GM21717 (cell line): ENCODE results near the gene ZSWIM4.
"Not testable (repeated sequence)": the region's sequence is repeated elsewhere in the genome, so short reads cannot be mapped to it uniquely, and the experiment has no call there.

Experiments used
- ATAC-seq: cut with Tn5 transposase; IDR thresholded peaks from one replicate; pipeline ENCODE4 v1.9.1; 2021; ENCODE audit warnings: mild to moderate bottlenecking, moderate library complexity; ENCODE audit not compliant: unreplicated experiment

The ZSWIM4 gene

DNA sequence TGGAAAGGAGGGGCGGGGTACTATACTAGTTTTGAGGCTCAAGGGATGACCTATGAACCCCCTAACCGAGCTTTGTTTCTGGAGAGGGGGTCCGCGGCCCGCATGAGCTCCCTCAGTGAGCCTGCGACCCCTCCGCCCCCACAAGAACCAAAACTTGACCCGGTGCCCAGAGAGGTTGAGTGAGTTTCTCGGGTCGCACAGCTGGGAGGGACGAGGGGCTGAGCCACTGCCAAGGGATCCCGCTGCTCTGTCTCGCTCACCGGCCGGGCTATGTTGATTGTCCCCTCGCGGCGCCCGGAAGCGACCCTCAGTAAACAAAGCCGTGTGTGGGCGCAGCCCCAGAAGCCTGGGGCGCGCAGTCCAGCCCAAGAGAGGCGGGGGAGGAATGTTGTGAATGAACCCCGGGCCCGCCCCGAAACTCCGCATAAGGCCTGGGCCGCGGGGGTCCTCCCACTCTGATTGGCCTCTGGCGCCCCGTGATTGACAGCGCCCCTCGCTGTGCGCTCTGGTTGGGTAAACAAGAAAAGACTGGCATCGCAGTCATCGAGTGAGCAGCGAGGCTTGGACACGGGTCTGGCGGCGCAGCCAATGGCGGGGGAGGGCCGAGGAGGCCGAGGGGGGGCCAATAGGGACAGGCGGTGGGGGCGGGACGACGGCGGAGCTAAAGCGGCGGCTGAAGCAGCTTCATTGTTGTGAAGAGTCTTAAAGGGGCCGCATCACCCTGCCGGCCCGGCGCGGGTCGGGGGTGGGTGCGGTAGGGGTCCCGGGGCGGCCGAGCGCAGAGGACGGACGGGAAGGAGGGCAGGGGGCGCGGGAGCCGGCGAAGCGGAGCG is at the start of gene ZSWIM4:
Gene ZSWIM4 (plus strand): TSS at position 687 of the 833 bp plus-strand sequence. CDS start 206 bp downstream, outside the sequence.
- peak; percentile 91 for ATAC-seq

DNA sequence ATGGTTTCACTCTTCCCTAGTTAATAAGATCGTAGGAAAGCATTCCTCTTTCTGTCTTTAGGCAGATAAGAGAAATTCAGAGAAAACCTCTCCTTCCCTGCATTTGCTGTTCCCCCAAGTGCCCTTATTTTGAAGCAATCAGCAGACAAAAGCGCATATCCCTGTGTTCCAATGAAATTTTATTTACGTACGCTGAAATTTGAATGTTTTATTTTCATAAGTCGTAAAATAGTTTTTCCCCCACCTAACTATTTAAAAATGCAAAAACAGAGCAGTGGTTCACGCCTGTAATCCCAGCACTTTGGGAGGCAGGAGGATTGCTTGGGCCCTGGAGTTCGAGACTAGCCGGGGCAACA is 48.2 kb upstream of the ZSWIM4 start:
- no peak for ATAC-seq

DNA sequence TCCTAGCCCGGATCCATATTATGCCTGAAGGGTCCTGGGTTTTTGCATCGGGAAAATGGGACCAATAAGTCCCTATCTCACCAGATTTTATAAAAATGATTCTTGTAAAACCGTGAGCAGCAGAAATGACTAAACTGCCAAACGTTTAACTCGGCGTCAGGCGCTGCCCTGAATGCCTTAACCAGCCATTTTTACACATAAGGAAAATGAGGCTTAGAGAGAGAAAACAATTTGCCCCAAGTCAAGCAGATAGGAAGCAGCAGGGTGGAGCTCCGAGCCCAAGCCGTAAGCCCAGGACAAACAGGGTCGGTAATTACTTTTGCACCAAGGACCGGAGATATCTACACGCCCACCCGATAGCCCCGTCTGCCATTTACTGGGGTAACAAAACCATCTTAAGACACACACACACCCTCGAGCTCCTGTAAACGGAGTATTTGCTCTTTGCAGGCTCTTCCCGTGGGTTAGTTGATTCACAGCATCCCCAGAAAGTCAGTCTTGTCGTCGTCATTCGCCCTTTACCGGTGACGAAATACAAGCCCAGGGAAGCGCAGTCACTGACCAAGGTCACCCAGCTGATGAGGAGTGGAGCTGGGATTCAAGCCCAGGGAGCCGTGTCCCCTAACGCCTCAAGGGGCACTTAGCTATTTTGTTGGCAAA is 46.9 kb upstream of the ZSWIM4 start:
- ATAC-seq = no peak

DNA sequence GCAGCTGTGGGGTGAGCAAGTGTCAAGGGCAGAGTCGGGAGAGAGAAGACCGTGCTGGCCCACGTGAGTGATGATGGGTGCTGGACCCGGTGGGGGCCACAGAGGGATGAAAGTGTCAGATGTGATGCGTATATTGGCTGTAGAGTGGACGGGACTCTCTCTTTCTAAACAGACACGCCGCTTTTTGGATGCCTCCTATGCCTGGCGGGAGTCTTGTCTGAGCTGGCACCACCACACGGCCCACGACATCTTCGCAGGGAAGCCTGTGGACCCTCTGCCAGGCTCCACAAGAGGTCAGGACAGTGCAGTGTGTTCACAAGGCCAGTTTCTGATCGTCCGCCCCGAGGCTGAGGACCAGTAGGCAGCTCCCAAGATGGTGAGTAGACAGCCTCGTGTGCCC is 43.8 kb upstream of the ZSWIM4 start:
- no peak for ATAC-seq

DNA sequence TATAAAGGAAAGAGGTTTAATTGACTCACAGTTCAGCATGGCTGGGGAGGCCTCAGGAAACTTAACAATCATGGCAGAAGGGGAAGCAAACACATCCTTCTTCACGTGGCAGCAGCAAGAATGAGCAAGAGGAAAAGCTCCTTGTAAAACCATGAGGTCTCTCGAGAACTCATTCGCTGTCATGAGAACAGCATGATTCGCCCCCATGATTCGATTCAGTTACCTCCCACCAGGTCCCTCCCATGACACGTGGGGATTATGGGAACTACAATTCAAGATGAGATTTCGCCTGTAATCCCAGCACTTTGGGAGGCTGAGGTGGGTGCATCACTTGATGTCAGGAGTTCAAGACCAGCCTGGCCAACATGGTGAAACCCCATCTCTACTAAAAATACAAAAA is 41.6 kb upstream of the ZSWIM4 start:
- ATAC-seq = not testable (repeated sequence)

DNA sequence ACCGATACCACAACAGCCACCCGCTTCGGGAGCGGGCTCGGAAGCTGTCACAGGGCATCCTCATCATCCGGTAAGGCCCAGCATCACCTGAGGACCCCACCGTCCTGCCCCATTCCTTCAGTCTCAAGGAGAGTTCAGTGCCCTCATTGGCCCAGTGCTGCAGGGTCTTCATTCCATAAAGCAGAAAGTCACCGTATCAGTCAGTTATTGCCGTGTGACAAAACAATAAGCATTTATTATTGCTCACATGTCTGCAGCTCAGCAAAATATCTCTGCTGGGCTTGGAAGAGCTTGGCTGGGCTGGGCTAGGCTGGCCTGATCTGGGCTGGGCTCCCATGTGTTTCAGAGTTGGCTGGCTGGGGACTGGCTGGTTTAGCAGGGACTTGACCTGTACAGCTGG is 39.0 kb upstream of the ZSWIM4 start:
- no peak for ATAC-seq

DNA sequence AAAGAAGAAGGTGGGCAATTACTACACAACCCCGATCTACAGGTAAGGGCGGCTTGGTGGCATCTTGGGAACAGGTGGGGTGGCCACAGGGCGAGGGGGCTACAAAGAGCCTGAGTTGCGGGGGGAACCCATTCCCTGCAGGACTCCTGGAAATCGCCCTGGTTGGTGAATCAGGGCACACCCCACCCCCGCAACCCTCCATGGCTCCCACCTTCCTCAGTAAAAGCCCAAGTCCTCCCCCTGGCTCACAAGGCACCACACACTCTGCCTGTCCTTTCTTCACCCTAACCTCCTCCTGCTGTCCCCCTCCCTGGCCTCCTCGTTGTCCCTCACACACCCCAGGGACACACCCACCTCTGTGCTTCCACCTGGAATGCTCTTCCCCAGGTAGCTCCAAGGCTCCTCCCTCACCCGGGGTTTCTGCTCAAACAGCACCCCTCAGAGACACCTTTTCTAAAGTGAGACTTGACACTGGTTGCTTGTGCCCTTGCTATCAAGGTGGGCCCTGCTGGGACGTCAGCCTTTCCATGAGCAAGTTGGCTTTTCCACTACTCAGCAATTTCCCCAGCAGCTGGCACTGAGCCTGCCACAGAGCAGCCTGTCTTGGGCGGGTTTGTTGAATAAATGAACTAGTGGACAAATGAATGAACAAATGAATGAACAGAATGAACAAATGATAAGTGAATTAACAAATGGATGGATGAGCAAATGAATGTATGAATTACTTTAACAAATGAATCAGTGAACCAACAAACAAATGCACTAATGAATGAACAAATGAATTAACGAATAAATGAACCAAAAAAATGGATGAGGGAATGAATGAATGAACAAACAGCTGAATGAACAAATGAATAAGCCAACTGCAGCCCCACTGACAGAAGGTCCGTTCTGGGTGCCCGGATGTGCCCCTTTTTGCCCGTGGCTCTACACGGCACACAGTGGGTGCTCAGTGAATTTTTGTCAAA is 37.2 kb upstream of the ZSWIM4 start:
- no peak for ATAC-seq

DNA sequence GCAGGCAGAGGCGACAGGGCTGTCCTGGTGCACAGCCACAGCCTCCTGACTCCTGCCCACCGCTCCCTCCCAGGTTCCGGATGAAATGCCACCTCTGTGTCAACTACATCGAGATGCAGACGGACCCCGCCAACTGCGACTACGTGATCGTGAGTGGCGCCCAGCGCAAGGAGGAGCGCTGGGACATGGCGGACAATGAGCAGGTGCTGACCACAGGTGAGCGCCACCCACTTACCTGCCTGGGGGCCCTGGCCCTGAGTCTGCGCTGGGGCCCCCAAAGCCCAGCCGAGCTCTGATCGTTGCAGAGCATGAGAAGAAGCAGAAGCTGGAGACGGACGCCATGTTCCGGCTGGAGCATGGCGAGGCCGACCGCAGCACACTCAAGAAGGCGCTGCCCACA is 36.4 kb upstream of the ZSWIM4 start:
- no peak for ATAC-seq

DNA sequence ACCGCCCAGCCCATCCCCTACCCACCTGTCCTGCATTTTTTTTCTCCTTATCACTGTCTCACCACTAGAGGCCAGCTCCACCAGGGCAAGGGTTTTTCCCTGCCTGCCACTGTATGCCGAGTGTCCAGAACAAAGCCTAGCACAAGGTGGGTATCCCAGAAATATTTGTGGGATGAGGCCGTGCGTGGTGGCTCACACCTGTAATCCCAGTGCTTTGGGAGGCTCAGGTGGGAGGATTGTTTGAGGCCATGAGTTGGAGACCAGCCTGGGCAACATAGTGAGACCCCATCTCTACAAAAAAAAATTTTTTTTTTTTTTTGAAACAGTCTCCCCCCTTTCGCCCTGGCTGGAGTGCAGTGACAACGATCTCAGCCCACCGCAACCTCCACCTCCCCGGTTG is 33.8 kb upstream of the ZSWIM4 start:
- ATAC-seq = no peak

DNA sequence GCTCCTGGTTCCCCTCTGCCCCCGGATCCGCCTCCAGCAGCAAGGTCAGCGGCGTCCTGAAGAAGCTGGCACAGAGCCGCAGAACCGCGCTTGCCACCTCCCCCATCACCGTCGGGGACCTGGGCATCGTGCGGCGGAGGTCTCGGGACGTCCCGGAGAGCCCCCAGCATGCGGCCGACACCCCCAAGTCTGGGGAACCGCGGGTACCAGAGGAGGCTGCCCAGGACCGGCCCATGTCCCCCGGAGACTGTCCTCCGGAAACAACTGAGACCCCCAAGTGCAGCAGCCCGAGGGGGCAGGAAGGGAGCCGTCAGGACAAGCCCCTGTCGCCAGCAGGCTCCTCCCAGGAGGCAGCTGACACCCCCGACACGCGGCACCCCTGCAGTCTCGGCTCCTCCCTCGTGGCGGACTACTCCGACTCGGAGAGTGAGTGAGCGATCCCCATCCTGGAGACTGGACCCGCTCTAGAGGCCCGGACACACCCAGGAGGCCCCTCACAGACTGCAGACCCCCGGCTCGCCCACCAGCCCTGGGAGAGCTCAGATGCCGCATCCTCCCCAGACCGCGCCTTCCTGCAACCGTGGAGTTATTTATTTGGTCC is 32.5 kb upstream of the ZSWIM4 start:
- no peak for ATAC-seq

DNA sequence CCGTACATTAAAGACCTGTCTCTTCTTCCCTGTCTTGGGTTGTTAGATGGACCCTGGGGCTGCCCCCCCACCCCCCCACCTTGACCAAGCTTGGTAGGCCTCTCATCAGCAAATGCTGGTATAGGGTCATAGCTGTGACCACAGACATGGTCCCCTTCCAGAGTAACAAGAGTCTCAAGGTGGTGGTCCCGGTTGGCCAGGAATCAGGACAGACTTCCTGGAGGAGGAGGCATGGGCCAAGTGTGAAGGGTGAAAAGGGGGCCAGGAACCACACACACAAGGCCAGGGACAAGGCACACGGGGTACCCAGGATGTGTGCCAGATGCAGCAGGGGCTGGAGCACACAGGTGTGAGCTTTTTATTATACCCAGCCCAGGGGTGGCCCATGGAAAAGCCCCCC is 32.0 kb upstream of the ZSWIM4 start:
- ATAC-seq = no peak

DNA sequence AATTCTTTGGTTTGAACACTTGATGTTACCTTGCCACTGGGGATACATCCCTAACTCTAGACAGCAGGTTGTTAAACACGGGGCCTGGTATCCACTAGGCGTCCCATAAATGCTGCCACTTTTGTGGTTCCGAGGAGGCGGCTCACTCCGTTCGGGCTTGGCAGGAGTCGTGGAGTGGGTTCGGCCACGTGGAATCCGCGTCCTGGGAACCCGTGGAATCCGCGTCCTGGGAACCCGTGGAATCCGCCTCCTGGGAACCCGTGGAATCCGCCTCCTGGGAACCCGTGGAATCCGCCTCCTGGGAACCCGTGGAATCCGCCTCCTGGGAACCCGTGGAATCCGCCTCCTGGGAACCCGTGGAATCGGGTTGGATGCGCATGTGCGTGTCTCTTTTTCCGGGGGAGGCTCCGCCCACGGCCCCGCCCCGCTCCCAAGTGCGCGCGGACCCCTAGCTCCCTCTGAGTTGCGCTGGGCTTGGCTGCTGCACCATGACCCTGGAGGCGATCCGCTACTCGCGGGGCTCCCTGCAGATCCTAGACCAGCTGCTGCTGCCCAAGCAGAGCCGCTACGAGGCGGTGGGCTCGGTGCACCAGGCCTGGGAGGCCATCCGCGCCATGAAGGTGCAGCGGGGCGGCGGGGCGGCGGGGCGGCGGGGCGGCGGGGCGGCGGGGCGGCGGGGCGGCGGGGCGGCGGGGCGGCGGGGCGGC is 31.0 kb upstream of the ZSWIM4 start, which contains the start of gene MRI1:
Gene MRI1 (plus strand): TSS at position 422 of the 707 bp plus-strand sequence. CDS start 67 bp downstream, at position 489.
- ATAC-seq = no peak

DNA sequence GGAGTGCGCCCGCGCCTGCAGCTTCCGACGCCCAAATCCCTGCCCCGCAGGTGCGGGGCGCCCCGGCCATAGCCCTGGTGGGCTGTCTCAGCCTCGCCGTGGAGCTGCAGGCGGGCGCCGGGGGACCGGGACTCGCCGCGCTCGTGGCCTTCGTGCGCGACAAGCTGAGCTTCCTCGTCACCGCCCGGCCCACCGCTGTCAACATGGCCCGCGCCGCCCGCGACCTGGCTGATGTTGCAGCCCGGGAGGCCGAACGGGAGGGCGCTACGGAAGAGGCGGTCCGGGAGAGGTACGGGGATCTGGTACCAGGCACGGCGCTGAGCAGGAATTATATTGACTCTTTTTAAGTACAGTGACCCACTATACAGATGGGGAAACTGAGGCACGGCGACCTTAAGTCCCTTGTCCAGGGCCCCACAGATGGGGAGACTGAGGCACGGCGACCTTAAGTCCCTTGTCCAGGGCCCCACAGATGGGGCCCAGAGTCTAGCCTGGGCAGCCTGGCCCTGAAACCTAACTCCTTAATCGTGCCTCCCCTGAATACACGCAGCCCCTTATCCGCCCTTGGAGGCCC is 30.3 kb upstream of the ZSWIM4 start:
- no peak for ATAC-seq

DNA sequence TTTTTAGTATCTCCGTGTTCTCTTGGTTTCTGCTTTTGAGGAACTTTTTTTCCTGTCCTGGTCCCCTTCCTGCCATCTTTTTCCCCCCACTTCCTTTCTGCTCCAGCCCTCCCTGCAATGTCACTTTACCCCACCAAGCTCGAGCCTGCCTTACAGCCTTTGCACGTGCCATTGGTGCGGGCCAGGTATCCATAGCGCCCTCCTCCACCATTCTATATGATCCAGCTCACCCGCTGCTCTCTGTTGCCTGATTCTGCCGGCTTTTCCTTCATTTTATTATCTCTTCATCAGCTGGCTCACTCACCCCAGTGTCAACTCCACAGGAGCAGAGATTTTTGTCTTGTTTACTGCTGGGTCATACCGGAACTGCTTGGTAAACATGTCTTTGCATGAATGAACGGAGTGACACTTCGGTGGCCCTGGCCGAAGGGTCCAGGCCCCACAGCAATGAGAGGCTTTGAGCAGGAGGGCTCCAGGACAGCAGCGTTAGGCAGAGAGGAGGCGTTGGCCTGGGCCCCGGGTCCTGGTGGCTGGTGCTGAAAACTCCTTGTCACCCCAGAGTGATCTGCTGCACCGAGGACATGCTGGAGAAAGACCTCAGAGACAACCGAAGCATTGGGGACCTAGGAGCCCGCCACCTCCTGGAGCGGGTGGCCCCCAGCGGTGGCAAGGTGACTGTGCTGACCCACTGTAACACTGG is 29.7 kb upstream of the ZSWIM4 start:
- ATAC-seq = no peak

DNA sequence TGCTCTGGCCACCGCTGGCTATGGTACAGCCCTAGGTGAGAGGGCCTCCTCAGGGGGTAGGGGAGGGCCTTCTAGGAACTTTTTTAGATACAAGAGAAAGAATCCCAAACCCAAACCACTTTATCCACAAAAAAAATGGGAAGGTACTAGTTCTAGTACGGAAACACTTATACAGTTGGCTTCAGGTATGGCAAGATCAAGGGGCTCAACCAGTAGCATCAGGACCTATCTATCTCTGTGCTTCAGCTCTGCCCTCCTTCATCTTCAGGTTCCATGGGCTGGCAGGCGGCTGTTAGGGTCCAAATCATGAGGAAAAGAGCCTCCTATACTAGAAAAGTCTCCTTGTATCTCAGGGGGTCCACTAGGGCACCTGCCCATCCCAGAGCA is 29.2 kb upstream of the ZSWIM4 start:
- no peak for ATAC-seq

DNA sequence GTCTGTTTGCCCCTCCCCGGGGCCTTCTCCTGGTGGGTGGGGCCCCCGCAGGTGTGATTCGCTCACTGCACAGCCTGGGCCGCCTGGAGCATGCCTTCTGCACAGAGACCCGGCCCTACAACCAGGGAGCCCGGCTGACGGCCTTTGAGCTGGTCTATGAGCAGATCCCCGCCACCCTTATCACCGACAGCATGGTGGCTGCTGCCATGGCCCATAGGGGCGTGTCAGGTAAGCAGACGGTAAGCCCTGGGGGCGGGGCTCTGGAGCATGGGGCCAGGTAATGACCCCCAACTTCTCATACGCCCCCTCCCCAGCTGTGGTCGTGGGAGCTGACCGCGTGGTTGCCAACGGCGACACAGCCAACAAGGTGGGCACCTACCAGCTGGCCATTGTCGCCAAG is 26.7 kb upstream of the ZSWIM4 start:
- ATAC-seq = no peak

DNA sequence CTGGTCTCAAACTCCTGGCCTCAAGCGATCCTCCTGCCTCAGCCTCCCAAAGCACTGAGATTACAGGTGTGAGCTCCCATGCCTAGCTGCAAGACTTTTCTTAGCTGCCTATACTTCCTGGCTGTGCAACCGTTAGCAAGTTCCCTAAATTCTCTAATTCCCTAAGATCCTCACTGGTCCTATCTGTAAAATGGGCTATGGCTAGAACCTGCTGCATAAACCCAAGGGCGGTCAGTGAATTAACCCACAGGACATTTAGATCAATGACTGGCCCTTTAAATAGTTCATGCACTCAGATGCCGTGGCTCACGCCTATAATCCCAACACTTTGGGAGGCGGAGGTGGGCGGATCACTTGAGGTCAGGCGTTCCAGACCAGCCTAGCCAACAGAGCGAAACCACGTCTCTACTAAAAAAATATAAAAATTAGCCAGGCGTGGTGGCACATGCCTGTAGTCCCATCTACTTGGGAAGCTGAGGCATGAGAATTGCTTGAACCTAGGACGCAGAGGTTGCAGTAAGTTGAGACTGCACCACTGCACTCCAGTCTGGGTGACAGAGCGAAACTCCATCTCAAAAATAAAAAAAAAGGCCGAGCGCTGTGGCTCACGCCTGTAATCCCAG is 25.1 kb upstream of the ZSWIM4 start:
- ATAC-seq = no peak

DNA sequence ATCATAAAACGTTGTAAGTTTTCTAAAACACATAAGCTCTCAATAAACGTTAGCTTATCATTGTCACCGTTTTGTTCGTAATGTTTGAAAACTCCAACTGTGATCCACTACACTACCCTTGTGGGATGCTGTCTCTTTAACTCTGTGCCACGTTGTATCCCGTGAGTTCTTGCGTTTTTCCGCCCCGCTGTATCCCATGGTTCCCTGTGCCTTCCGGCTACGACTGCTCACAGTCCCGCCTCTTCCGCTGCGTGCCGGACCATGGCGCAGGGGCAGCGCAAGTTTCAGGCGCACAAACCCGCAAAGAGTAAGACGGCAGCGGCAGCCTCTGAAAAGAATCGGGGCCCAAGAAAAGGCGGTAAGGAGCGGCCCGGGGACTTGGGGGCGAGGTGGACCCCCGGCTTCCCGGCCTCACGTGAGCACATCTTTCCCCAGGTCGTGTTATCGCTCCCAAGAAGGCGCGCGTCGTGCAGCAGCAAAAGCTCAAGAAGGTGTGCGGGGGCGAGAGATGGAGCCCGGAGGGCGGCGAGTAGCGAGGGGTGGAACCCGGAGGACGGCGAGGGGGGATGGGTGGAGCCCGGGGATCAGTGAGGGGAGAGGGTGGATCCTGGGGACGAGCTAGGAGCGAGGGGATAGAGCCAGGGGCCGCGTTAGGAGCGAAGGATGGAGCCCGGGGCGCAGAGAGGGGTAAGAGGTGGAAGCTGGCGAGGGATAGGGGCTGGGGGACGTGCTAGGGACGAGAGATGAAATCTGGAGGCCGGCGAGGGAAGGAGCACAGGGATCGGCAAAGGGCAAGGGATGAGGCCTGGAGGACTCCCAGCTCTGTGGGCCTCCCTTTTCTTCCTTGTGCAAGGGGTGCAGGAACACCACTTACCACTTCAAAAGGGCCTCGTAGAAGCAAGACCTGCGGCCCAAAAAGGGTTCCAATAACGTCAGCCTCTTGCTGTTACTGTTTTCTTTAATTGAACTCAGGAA is 20.7 kb upstream of the ZSWIM4 start, which contains the start of gene C19orf53:
Gene C19orf53 (plus strand): TSS at position 240 of the 975 bp plus-strand sequence. CDS start 22 bp downstream, at position 262.
- peak; percentile 61 for ATAC-seq
